HG02970 (cell line): ENCODE data around the gene MNAT1.
A peak's percentile ranks its signal among the peaks of the same experiment; 100 is the strongest.

Source experiments
- ATAC-seq: cut with Tn5 transposase; IDR thresholded peaks from one replicate; pipeline ENCODE4 v1.9.1; 2021; ENCODE audit warnings: mild to moderate bottlenecking, moderate library complexity, moderate number of reproducible peaks; ENCODE audit not compliant: unreplicated experiment, low FRiP score

The MNAT1 gene

GRCh38 chr14:60956632-60957031 is 222.1 kb downstream of the MNAT1 start:
- ATAC-seq = no peak

- ATAC-seq = no peak
These were observed 223.6 kb downstream of the MNAT1 start for GRCh38 chr14:60958146-60958545.

GRCh38 chr14:60963761-60964160 is 229.2 kb downstream of the MNAT1 start:
- ATAC-seq = no peak

DNA sequence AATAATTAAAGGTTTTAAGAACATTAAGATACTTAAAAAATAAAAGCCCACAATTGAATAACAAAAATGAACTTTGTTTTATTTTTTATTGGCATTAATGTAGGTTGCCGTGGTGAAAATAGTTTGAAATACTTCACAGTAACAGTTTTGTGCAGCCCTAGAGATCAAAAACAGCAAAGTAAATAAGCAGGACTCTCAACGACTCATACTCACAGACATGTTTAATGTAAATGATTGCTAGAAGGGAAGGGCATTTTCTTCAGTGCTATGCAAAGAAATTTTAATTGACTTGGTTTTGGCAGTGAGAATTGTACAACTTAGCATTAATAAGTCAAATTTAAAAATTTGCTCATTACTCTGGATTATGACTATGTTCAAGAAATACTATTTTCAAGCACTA is 230.3 kb downstream of the MNAT1 start:
- ATAC-seq = no peak

- no peak for ATAC-seq
These were observed 230.8 kb downstream of the MNAT1 start for GRCh38 chr14:60965402-60965801.

- ATAC-seq = no peak
These were observed 233.5 kb downstream of the MNAT1 start for GRCh38 chr14:60968099-60968498.

DNA sequence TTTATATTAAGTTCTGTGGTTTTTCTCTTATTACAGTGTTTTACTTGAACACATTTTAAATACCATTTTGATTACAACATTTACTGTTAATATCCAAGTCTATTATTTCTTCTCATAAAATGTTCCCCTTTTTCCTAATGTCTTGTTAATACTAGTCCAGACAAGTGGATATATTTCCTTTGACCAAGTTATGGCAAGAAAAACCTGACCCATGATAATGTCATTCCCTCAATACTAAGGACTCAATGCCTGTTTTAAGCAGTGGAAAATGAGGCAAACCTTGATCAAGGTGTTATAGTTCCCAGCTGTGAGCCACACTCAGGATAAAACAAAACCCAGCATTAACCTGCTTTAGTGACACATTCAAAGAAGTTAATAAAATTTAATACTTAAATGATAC is 234.1 kb downstream of the MNAT1 start:
- no peak for ATAC-seq

- no peak for ATAC-seq
These were observed 235.6 kb downstream of the MNAT1 start for GRCh38 chr14:60970146-60970545.

DNA sequence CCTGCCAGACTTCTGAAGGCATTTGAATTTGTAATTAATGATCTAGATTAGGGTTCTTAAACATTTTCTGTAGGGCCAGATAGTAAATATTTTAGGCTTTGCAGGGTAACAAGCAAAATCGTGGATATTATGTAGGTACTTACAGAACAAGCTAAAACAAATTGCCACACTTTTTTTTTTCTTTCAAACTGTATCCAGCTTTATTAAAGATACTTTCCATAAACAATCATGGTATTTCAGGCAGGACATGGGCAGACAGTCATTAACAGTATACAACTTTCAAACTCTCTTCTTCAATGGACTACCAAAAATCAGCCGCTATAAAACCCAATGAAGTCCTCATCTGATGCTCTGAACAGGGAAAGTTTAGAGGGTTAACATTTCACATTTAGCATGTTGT is 236.7 kb downstream of the MNAT1 start:
- no peak for ATAC-seq

- ATAC-seq = no peak
These were observed 237.7 kb downstream of the MNAT1 start for GRCh38 chr14:60972295-60972694.

DNA sequence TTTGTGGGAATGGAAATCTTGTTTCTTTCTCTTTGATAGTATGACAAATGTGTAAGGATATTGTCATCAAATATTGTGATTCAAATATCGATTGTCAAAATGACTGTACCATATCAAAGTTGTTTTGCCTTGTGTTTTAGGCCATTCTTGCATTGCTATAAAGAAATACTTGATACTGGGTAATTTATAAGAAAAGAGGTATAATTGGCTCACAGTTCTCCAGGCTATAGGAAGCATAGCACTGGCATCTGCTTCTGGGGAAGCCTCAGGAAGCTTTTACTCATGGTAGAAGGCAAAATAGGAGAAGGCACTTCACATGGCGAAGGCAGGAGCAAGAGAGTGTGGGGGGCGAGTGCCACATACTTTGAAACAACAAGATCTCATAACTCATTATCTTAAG is 238.5 kb downstream of the MNAT1 start:
- ATAC-seq = no peak

- ATAC-seq = no peak
These were observed 239.6 kb downstream of the MNAT1 start for GRCh38 chr14:60974090-60974651.

GRCh38 chr14:60975551-60975950 is 241.0 kb downstream of the MNAT1 start:
- ATAC-seq = no peak

GRCh38 chr14:60977847-60978246 is 243.3 kb downstream of the MNAT1 start:
- no peak for ATAC-seq

DNA sequence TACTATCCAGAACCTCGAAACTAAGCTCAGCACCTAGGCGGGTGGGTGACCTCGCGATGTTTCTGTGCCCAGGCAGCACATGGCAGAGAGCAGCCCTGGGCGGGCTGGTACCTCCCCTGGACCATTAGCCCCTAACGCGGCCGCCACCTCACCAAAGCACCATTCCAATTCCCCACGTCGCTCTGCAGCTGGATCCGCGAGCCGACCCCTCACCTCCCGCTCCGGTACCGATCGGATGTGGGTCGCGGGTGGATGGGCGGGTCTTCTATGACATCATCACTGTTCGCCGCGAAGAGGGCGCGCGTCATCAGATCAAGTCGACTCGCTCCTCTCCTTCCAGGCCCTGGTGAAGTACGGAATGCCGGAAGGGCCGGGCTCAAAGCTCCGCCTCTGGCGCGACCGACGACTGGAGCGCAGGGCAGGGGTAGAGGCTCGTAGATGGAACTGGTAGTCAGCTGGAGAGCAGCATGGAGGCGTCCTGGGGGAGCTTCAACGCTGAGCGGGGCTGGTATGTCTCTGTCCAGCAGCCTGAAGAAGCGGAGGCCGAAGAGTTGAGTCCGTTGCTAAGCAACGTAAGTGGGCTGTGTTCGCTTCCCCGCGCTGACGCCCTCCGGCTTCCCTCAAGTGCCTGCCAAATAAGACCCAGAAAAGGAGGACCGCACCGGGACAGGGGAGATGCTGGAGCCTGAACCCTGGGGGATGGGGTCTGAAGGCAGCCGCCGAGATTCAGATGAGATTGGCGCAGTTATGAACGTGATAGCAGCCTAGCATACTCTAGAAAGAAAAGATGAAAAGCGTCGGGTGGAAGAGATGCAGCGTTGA is 246.5 kb downstream of the MNAT1 start, which contains the start of the genes SLC38A6 and TRMT5:
Gene SLC38A6, plus strand, starts transcription at position 435 of the 822 bp plus-strand sequence. Its CDS starts 33 bp downstream, at position 468.
Gene TRMT5, minus strand, starts transcription at position 269 of the 822 bp plus-strand sequence. Its CDS starts 106 bp downstream, at position 163.
- ATAC-seq = peak; percentile 94

GRCh38 chr14:60981633-60982455 is 247.3 kb downstream of the MNAT1 start:
- no peak for ATAC-seq

DNA sequence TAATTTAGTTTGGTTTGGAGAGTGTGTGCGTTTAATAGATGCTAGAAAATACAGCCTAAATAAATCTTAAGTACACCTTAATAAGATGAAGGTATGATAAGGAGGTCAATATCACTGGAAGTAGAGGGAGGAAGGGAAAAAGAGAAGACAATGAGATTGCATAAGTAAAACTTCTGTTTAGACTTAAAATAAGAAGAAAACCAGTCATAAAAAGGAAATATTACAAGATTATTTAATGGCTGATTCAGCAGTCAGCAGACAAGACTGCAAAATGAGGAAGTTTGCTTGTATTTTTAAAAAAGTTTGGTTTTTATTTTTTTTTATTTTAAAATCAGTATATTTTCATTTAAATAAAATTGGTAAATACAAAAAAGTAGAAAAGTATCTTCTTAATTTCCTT is 249.6 kb downstream of the MNAT1 start:
- no peak for ATAC-seq

DNA sequence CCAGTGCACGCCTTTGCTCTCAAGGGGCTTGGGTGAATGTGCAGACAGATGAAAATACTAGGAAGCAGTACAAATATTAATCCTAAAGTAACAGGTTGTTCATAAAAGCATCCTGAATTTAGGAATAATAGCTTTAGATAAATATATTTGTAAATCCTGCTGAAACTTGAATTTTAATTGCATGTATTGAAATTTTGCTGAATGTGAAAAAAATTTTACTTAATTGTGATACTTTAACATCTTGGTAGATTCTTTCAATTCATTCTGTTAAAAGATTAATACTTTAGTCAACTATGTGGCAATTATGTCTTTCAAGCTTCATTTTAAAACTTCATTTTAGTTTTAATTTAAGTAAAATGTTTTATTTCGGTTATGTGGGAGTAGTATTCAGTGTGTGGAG is 251.9 kb downstream of the MNAT1 start:
- no peak for ATAC-seq

- no peak for ATAC-seq
These were observed 255.0 kb downstream of the MNAT1 start for GRCh38 chr14:60989599-60989998.

DNA sequence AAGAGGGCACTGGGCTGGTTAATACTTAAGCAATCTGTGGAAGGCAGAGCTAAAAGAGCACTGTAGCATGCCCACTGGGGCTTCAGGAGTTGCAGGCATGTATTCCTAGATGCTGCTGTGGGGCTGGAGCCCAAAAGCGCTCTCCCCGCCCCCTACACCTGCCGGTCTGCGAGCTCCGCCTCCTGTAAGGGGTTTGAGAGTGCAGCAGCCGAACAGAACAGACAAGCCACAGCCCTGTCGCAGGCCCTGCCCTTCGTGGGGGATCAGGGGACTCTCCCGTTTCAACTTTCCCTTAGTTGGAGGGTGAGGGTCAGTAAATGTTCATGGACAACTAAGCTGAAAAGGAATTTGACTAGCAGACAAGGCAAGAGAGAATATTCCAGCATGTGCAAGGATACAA is 264.1 kb downstream of the MNAT1 start:
- ATAC-seq = no peak

DNA sequence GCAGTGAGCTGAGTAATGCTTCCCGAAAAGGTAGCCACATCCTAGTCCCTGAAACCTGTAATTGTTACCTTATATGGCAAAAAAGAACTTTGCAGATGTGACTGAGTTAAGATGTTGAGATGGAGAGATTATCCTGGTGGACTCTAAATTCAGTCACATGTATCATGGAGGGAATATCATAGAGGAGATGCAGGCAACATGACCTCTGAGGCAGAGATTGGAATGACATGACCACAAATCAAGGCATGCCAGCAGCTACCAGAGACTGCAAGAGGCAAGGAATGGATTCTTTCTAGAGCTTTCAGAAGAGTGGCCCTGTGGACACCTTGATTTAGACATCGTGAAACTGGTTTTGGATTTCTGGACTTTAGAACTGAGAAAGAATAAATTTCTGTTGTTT is 265.0 kb downstream of the MNAT1 start:
- ATAC-seq = no peak
